Vagina (tissue), 2 donors: ENCODE results near the gene NAT8L.

Source experiments
- CTCF ChIP-seq, 3 experiments: fragments of 450-650 bp in 2 of 3; fragments of 200-600 bp in 1 of 3; sonication (generic) in 1 of 3; IDR thresholded peaks; one replicate each; pipeline ENCODE4 v1.5.1; 2017 to 2019; ENCODE audit warnings: antibody characterized with exemption in 3 of 3, mild to moderate bottlenecking in 2 of 3, moderate library complexity in 2 of 3
- POLR2A ChIP-seq, 2 donors: fragments of 450-650 bp; IDR thresholded peaks; one replicate each; pipeline ENCODE4 v1.6.1; 2017; ENCODE audit warnings: antibody characterized with exemption in 2 of 2, mild to moderate bottlenecking in 2 of 2, moderate library complexity in 2 of 2
- POLR2AphosphoS5 ChIP-seq, 2 donors: sonication (generic); formaldehyde crosslinking; IDR thresholded peaks; one replicate each; pipeline ENCODE4 v1.9.0; 2017; ENCODE audit warnings: antibody characterized with exemption in 2 of 2, mild to moderate bottlenecking in 2 of 2, low read depth in 1 of 2; ENCODE audit not compliant: insufficient read depth in 1 of 2

- no peak for TF ChIP-seq CTCF (IDR thresholded peaks at IDR 0.05)
- TF ChIP-seq POLR2AphosphoS5 (IDR thresholded peaks at IDR 0.05; ENCODE audit: insufficient read depth in 1 of 2, low read depth in 1 of 2): no peak
- TF ChIP-seq POLR2A (IDR thresholded peaks at IDR 0.05): no peak
These were observed 43.1 kb downstream of the NAT8L start for GRCh38 chr4:2102045-2102883.
